Testis (tissue), 3 donors: Measurements from ENCODE around the gene FZD1. TPM values are rescaled to one million over a fixed set of nuclear protein-coding genes. Genes with fewer than 3 reads are reported as not detected.
"Not testable (repeated sequence)": the region's sequence is repeated elsewhere in the genome, so short reads cannot be mapped to it uniquely, and the experiment has no call there.

Source experiments
- DNase-seq: peaks from one replicate; pipeline ENCODE4 v3.0.0-alpha.2; 2019
- H3K27ac ChIP-seq, 2 donors: fragments of 200-600 bp; sonication (generic); one replicate each; pipeline ENCODE4 v1.5.1; 2019
- H3K27me3 ChIP-seq: fragments of 200-600 bp; sonication (generic); one replicate; pipeline ENCODE4 v1.5.1; 2019
- H3K36me3 ChIP-seq: fragments of 200-600 bp; sonication (generic); one replicate; pipeline ENCODE4 v1.5.1; 2017; ENCODE audit warnings: low read depth; ENCODE audit errors: missing control alignments
- H3K4me1 ChIP-seq: fragments of 200-600 bp; sonication (generic); one replicate; pipeline ENCODE4 v1.5.1; 2019
- H3K4me3 ChIP-seq, 2 donors: fragments of 200-600 bp; sonication (generic); one replicate each; pipeline ENCODE4 v1.5.1; 2017 to 2019
- H3K9me3 ChIP-seq: fragments of 200-600 bp; sonication (generic); one replicate; pipeline ENCODE4 v1.5.1; 2017
- POLR2A ChIP-seq: fragments of 450-650 bp; IDR thresholded peaks from one replicate; pipeline ENCODE4 v1.6.1; 2017; ENCODE audit warnings: antibody characterized with exemption, mild to moderate bottlenecking, moderate library complexity
- WGBS, 2 donors: methylation state at CpG; one replicate each; pipeline ENCODE4 v1.1.5; 2018; 5-methylcytosine and 5-hydroxymethylcytosine counted together
- intact Hi-C: fragments of 100-400 bp; cut with DNase I; formaldehyde crosslinking; loops from one replicate; pipeline ENCODE4 v1.15.1; 2023; ENCODE audit warnings: low total_unique reads
- polyA plus RNA-seq: library from polyadenylated mRNA; stranded (reverse); fragments of 350-450 nt; fragmentation: Illumina TruSeq; extraction: RNeasy Lipid Tissue Mini Kit (QIAGEN cat#74804); gene quantifications from one replicate; pipeline ENCODE4 v1.2.3, GENCODE V29; 2014; ENCODE audit warnings: low read depth, low replicate concordance; ENCODE audit not compliant: insufficient read depth
- total RNA-seq, 2 donors: library from RNA; depleted of rRNA; stranded (reverse); fragments of >200 nt; gene quantifications; one replicate each; pipeline ENCODE4 v1.2.3, GENCODE V29; 2016
- TF ChIP-seq, protein P1 (sequence below), 3 experiments: fragments of 450-650 bp in 2 of 3; fragments of 200-600 bp in 1 of 3; sonication (generic) in 1 of 3; IDR thresholded peaks; one replicate each; pipeline ENCODE4 v1.5.1; 2016 to 2019; ENCODE audit warnings: antibody characterized with exemption in 3 of 3, mild to moderate bottlenecking in 2 of 3, moderate library complexity in 1 of 3

Gene FZD1
- total and polyA plus RNA-seq, 3 donors from 2014 or later = 5.9 to 9.5 (median 6.9) TPM

DNA sequence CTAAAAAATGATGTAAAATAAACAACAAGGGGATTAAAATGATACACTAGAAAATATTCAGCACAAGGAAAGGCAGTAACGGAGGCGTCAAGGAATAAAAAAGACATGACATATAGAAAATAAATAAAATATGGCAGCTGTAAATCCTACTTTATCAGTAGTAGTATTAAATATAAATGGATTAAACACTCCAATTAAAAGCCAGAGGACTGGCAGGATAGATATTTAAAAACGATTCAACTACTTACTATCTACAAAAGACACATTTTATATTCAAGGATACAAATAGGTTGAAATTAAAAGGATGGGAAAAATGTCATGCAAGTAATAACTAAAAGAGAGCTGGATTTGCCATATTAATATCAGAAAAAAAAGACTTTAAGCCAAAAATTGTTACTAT lies 43.2 kb downstream of the FZD1 start:
- DNase-seq = no peak
- no peaks in the 10 kb centered on the region for H3K4me1 ChIP-seq
- H3K27ac ChIP-seq = no peak overlapping the region
- 88 to 93% methylated on average over 3 of the region's 3 CpGs for WGBS, 2 donors
- no peak overlapping the region for H3K4me3 ChIP-seq
- intact Hi-C loops = no loop called here
- H3K9me3 ChIP-seq = no peaks in the 10 kb centered on the region
- H3K27me3 ChIP-seq = no peaks in the 10 kb centered on the region
- no peaks in the 10 kb centered on the region for H3K36me3 ChIP-seq
- TF ChIP-seq, protein P1, sequence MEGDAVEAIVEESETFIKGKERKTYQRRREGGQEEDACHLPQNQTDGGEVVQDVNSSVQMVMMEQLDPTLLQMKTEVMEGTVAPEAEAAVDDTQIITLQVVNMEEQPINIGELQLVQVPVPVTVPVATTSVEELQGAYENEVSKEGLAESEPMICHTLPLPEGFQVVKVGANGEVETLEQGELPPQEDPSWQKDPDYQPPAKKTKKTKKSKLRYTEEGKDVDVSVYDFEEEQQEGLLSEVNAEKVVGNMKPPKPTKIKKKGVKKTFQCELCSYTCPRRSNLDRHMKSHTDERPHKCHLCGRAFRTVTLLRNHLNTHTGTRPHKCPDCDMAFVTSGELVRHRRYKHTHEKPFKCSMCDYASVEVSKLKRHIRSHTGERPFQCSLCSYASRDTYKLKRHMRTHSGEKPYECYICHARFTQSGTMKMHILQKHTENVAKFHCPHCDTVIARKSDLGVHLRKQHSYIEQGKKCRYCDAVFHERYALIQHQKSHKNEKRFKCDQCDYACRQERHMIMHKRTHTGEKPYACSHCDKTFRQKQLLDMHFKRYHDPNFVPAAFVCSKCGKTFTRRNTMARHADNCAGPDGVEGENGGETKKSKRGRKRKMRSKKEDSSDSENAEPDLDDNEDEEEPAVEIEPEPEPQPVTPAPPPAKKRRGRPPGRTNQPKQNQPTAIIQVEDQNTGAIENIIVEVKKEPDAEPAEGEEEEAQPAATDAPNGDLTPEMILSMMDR (IDR thresholded peaks at IDR 0.05) = no peak
- no peak for TF ChIP-seq POLR2A

DNA sequence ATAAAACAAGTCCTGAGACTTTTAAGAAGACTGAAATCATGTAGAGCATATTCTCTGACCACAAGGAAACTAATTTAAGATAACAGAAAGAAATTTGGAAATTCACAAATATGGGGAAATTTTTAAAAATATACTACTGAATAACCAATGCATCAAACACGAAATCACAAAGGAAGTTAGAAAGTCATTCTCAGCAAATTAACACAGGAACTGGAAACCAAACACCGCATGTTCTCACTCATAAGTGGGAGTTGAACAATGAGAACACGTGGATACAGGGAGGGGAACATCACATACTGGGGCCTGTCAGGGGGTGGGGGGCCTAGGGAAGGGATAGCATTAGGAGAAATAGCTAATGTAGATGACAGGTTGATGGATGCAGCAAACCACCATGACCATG lies 44.0 kb downstream of the FZD1 start:
- H3K9me3 ChIP-seq, DNase-seq, intact Hi-C loops, H3K4me3 ChIP-seq, H3K4me1 ChIP-seq, H3K36me3 ChIP-seq, H3K27me3 ChIP-seq, H3K27ac ChIP-seq: not testable (repeated sequence)
- WGBS, 2 donors = 77 to 84% methylated on average over 3 of the region's 3 CpGs

DNA sequence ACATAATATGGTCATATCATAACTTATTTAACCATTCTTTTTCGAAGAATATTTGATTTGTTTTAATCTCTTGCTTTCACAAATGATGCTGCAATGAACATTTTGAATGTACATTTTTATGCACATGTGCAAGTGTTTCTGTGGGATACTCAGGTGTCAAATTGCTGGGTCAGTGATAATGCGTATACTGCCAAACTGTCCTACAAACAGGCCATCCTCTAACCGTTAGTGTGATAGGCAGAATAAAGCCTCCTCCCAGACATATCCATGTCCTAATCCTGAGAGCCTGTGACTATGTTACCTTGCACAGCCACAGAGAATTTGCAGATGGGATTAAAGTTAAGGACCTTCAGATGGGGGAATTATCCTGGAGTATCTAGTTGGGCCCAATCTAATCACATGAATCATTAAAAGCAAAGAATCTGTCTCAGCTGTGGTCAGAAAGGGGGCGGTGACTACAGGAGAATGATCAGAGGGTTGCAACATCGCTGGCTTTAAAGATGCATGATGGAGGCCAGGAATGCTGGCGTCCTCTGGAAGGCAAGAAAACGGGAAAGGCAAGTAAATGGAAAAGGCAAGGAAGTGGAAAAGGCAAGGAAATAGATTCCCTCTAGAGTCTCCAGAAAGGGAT lies 46.7 kb downstream of the FZD1 start:
- no peak for DNase-seq
- Histone ChIP-seq H3K27me3 (no peaks in the 10 kb centered on the region), H3K27ac (no peak overlapping the region), H3K9me3 (no peaks in the 10 kb centered on the region), H3K4me3 (no peak overlapping the region), H3K4me1 (no peaks in the 10 kb centered on the region), H3K36me3 (no peaks in the 10 kb centered on the region)
- WGBS, 2 donors = 83 to 91% methylated on average over 7 of the region's 7 CpGs
- TF ChIP-seq, protein P1 (IDR thresholded peaks at IDR 0.05) = no peak
- no peak for TF ChIP-seq POLR2A
- intact Hi-C loops = no loop called here

DNA sequence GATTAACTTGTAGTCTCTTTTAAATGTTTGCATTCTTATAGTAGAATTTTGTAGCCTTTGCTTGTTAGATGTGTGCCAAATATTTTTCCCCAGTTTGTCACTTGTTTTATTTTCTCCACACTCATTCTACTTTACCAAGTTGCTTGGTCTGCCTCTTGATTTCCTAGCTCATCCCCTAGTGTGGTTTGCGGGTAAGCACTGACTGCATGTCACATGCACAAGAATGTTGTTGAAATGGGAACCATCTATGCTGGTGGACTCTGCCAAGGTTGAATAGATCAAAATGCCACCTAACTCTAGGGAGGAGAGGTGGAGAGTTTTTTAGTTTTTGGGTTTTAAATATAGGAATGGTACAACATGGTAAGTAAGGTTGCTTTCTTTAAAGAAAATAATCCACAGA lies 47.6 kb downstream of the FZD1 start:
- H3K27ac ChIP-seq = no peak overlapping the region
- WGBS, 2 donors = 88 to 91% methylated on average over 1 of the region's 1 CpG

DNA sequence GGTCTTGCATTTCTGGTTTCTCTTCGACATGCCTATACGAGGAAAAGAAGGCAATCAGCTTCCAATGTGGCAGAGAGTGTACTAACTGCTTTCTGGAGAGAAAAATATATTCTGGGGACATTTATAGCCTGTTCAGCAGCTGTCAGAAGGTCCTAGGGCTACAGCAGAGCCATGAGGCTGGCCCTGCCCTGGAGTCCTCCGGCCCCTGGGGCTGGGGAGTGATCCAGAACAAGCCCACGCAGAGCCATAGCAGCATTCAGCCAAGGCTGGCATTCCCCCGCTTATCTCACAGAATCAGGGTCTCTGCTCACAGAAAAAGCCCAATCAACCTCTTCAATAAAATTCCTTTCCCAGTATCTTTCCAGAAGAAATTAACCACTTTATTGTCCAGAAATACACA lies 48.9 kb downstream of the FZD1 start:
- Histone ChIP-seq H3K36me3 (no peaks in the 10 kb centered on the region), H3K4me1 (no peaks in the 10 kb centered on the region), H3K27me3 (no peaks in the 10 kb centered on the region), H3K27ac (no peak overlapping the region), H3K9me3 (no peaks in the 10 kb centered on the region), H3K4me3 (no peak overlapping the region)
- WGBS, 2 donors = 74 to 76% methylated on average over 5 of the region's 5 CpGs
- intact Hi-C loops = no loop called here
- no peak for DNase-seq
- TF ChIP-seq, protein P1 (IDR thresholded peaks at IDR 0.05) = no peak
- TF ChIP-seq POLR2A = no peak

More for the DNA sequence above, 47.6 kb downstream of the FZD1 start:
- H3K36me3 ChIP-seq = no peaks in the 10 kb centered on the region
- no peak for DNase-seq
- no peak overlapping the region for H3K4me3 ChIP-seq
- no peaks in the 10 kb centered on the region for H3K27me3 ChIP-seq
- no peaks in the 10 kb centered on the region for H3K4me1 ChIP-seq
- TF ChIP-seq, protein P1 (IDR thresholded peaks at IDR 0.05) = no peak
- no peak for TF ChIP-seq POLR2A
- intact Hi-C loops = no loop called here
- no peaks in the 10 kb centered on the region for H3K9me3 ChIP-seq
